Osteoblast (primary cell): Measurements from ENCODE around the gene KLHL36. TPM values are rescaled to one million over a fixed set of nuclear protein-coding genes. Genes with fewer than 3 reads are reported as not detected.

Experiments used
- DNase-seq: peaks from one replicate; pipeline ENCODE4 v3.0.0; 2011; ENCODE audit warnings: low spot score, mixed read lengths; ENCODE audit not compliant: insufficient read length; ENCODE audit errors: missing footprints
- H2AFZ ChIP-seq: 2 replicates; pipeline ENCODE4 v1.6.0; 2011; ENCODE audit warnings: mild to moderate bottlenecking, low read length
- H3K27ac ChIP-seq: 2 replicates; pipeline ENCODE4 v1.5.1; 2011; ENCODE audit warnings: mild to moderate bottlenecking, low read depth, low read length, moderate library complexity
- H3K27me3 ChIP-seq: 2 replicates; pipeline ENCODE4 v1.6.0; 2012; ENCODE audit warnings: mild to moderate bottlenecking, control low read depth, inconsistent platforms, low read length, moderate library complexity; ENCODE audit not compliant: insufficient read depth
- H3K36me3 ChIP-seq: 2 replicates; pipeline ENCODE4 v1.5.1; 2011; ENCODE audit warnings: mild to moderate bottlenecking, low read length, control low read depth, moderate library complexity; ENCODE audit not compliant: insufficient read depth
- H3K4me1 ChIP-seq: 2 replicates; pipeline ENCODE4 v1.5.1; 2011; ENCODE audit warnings: mild to moderate bottlenecking, low read length, control low read depth, moderate library complexity; ENCODE audit not compliant: insufficient read depth
- H3K4me2 ChIP-seq: 2 replicates; pipeline ENCODE4 v1.6.0; 2011; ENCODE audit warnings: mild to moderate bottlenecking, low read length; ENCODE audit not compliant: insufficient read depth
- H3K4me3 ChIP-seq: fragments of 200-600 bp; sonication (generic); 3 replicates; pipeline ENCODE4 v1.5.1; 2012; ENCODE audit warnings: mild to moderate bottlenecking, low read length, inconsistent platforms; ENCODE audit not compliant: insufficient read depth
- H3K79me2 ChIP-seq: 2 replicates; pipeline ENCODE4 v1.6.0; 2012; ENCODE audit warnings: mild to moderate bottlenecking, low read length, control low read depth, inconsistent platforms; ENCODE audit not compliant: insufficient read depth
- H3K9me3 ChIP-seq: 2 replicates; pipeline ENCODE4 v1.5.1; 2011; ENCODE audit warnings: low read depth, low read length, control low read depth
- H4K20me1 ChIP-seq: 2 replicates; pipeline ENCODE4 v1.6.0; 2012; ENCODE audit warnings: mild to moderate bottlenecking, low read length, control low read depth; ENCODE audit not compliant: insufficient read depth
- CTCF ChIP-seq: IDR thresholded peaks from 2 replicates; pipeline ENCODE4 v1.5.1; 2011; ENCODE audit warnings: mild to moderate bottlenecking, low read depth, low read length, moderate library complexity; ENCODE audit errors: extremely low read depth
- total RNA-seq: library from RNA; depleted of rRNA; stranded (reverse); fragments of >200 nt; gene quantifications from 2 replicates; pipeline ENCODE4 v1.2.3, GENCODE V29; 2012

KLHL36 gene
- total RNA-seq, 1 donor = 69.1 TPM

- Histone ChIP-seq H4K20me1 (peaks cover 25% of the 10 kb centered on the region), H2AFZ (no peak overlapping the region), H3K4me2 (no peak overlapping the region), H3K27ac (no peak overlapping the region), H3K36me3 (peaks cover 54% of the 10 kb centered on the region), H3K27me3 (no peaks in the 10 kb centered on the region), H3K4me3 (no peak overlapping the region), H3K79me2 (peaks cover 7% of the 10 kb centered on the region), H3K4me1 (no peaks in the 10 kb centered on the region), H3K9me3 (no peaks in the 10 kb centered on the region)
- TF ChIP-seq CTCF = no peak
- no peak for DNase-seq
Observed at GRCh38 chr16:84663433-84664101, 15.3 kb downstream of the KLHL36 start.

GRCh38 chr16:84665359-84665758 lies 17.0 kb downstream of the KLHL36 start:
- Histone ChIP-seq H2AFZ (no peak overlapping the region), H4K20me1 (peaks cover 21% of the 10 kb centered on the region), H3K36me3 (peaks cover 41% of the 10 kb centered on the region), H3K79me2 (peaks cover 5% of the 10 kb centered on the region), H3K9me3 (no peaks in the 10 kb centered on the region), H3K4me1 (no peaks in the 10 kb centered on the region), H3K4me3 (no peak overlapping the region), H3K4me2 (no peak overlapping the region), H3K27me3 (no peaks in the 10 kb centered on the region), H3K27ac (no peak overlapping the region)
- TF ChIP-seq CTCF = no peak
- DNase-seq = no peak

GRCh38 chr16:84665843-84666242 lies 17.5 kb downstream of the KLHL36 start:
- Histone ChIP-seq H3K36me3 (peaks cover 41% of the 10 kb centered on the region), H4K20me1 (peaks cover 21% of the 10 kb centered on the region), H3K4me2 (no peak overlapping the region), H3K4me3 (no peak overlapping the region), H3K27me3 (no peaks in the 10 kb centered on the region), H3K4me1 (no peaks in the 10 kb centered on the region), H3K79me2 (peaks cover 5% of the 10 kb centered on the region), H3K9me3 (no peaks in the 10 kb centered on the region), H3K27ac (no peak overlapping the region), H2AFZ (no peak overlapping the region)
- no peak for DNase-seq
- no peak for TF ChIP-seq CTCF

- Histone ChIP-seq H3K4me2 (no peak overlapping the region), H3K4me3 (no peak overlapping the region), H3K36me3 (peaks cover 28% of the 10 kb centered on the region), H3K4me1 (no peaks in the 10 kb centered on the region), H3K79me2 (peaks cover 5% of the 10 kb centered on the region), H3K27me3 (no peaks in the 10 kb centered on the region), H4K20me1 (peaks cover 15% of the 10 kb centered on the region), H3K9me3 (no peaks in the 10 kb centered on the region), H2AFZ (no peak overlapping the region), H3K27ac (no peak overlapping the region)
- TF ChIP-seq CTCF = no peak
- DNase-seq = no peak
Observed at GRCh38 chr16:84667600-84668309, 19.4 kb downstream of the KLHL36 start.
